ENCODE results near the gene KCNE3.
"Not testable (repeated sequence)": the region's sequence is repeated elsewhere in the genome, so short reads cannot be mapped to it uniquely, and the experiment has no call there.

Gene KCNE3

GRCh38 chr11:74447720-74448119 is 19.6 kb downstream of the KCNE3 start:
- H3K4me3 ChIP-seq (ENCODE audit: low read length) = no peak overlapping the region
- no peak for DNase-seq (ENCODE audit: low read depth, low spot score)

- no peak for DNase-seq (ENCODE audit: low read depth, low spot score)
- no peak overlapping the region for H3K4me3 ChIP-seq (ENCODE audit: low read length)
Measured at GRCh38 chr11:74446532-74446938, 20.8 kb downstream of the KCNE3 start.

- DNase-seq (ENCODE audit: low read depth, low spot score) = no peak
- no peak overlapping the region for H3K4me3 ChIP-seq (ENCODE audit: low read length)
Measured at GRCh38 chr11:74444173-74444826, 23.0 kb downstream of the KCNE3 start.

- DNase-seq (ENCODE audit: low read depth, low spot score) = no peak
- no peak overlapping the region for H3K4me3 ChIP-seq (ENCODE audit: low read length)
Measured at GRCh38 chr11:74443071-74443864, 24.1 kb downstream of the KCNE3 start.

GRCh38 chr11:74442636-74443035 is 24.7 kb downstream of the KCNE3 start:
- H3K4me3 ChIP-seq (ENCODE audit: low read length) = no peak overlapping the region

GRCh38 chr11:74438681-74439080 is 28.7 kb downstream of the KCNE3 start:
- no peak for DNase-seq (ENCODE audit: low read depth, low spot score)
- no peak overlapping the region for H3K4me3 ChIP-seq (ENCODE audit: low read length)

More at GRCh38 chr11:74442636-74443035, 24.7 kb downstream of the KCNE3 start:
- no peak for DNase-seq (ENCODE audit: low read depth, low spot score)

GRCh38 chr11:74437441-74438042 is 29.8 kb downstream of the KCNE3 start:
- no peak overlapping the region for H3K4me3 ChIP-seq (ENCODE audit: low read length)
- no peak for DNase-seq (ENCODE audit: low read depth, low spot score)

GRCh38 chr11:74434528-74434927 is 32.8 kb downstream of the KCNE3 start:
- no peak for DNase-seq (ENCODE audit: low read depth, low spot score)
- H3K4me3 ChIP-seq (ENCODE audit: low read length) = no peak overlapping the region

- DNase-seq (ENCODE audit: low read depth, low spot score) = no peak
- no peak overlapping the region for H3K4me3 ChIP-seq (ENCODE audit: low read length)
Measured at GRCh38 chr11:74429205-74429604, 38.1 kb downstream of the KCNE3 start.

- no peak for DNase-seq (ENCODE audit: low read depth, low spot score)
- no peak overlapping the region for H3K4me3 ChIP-seq (ENCODE audit: low read length)
Measured at GRCh38 chr11:74427384-74427886, 39.9 kb downstream of the KCNE3 start.

GRCh38 chr11:74425100-74425499 is 42.2 kb downstream of the KCNE3 start:
- no peak overlapping the region for H3K4me3 ChIP-seq (ENCODE audit: low read length)
- no peak for DNase-seq (ENCODE audit: low read depth, low spot score)

GRCh38 chr11:74418509-74418895 is 48.8 kb downstream of the KCNE3 start:
- no peak for DNase-seq (ENCODE audit: low read depth, low spot score)
- no peak overlapping the region for H3K4me3 ChIP-seq (ENCODE audit: low read length)

- no peak overlapping the region for H3K4me3 ChIP-seq (ENCODE audit: low read length)
- no peak for DNase-seq (ENCODE audit: low read depth, low spot score)
Measured at GRCh38 chr11:74417860-74418508, 49.4 kb downstream of the KCNE3 start.

GRCh38 chr11:74417379-74417804 is 50.0 kb downstream of the KCNE3 start:
- DNase-seq (ENCODE audit: low read depth, low spot score) = peak; percentile 96
- H3K4me3 ChIP-seq (ENCODE audit: low read length) = no peak overlapping the region

GRCh38 chr11:74416974-74417373 is 50.4 kb downstream of the KCNE3 start:
- H3K4me3 ChIP-seq (ENCODE audit: low read length); DNase-seq (ENCODE audit: low read depth, low spot score): not testable (repeated sequence)

GRCh38 chr11:74412733-74413359 is 54.5 kb downstream of the KCNE3 start:
- no peak for DNase-seq (ENCODE audit: low read depth, low spot score)
- no peak overlapping the region for H3K4me3 ChIP-seq (ENCODE audit: low read length)

GRCh38 chr11:74412321-74412720 is 55.0 kb downstream of the KCNE3 start:
- no peak for DNase-seq (ENCODE audit: low read depth, low spot score)

GRCh38 chr11:74409633-74410032 is 57.7 kb downstream of the KCNE3 start:
- DNase-seq (ENCODE audit: low read depth, low spot score) = no peak
- no peak overlapping the region for H3K4me3 ChIP-seq (ENCODE audit: low read length)

More at GRCh38 chr11:74412321-74412720, 55.0 kb downstream of the KCNE3 start:
- H3K4me3 ChIP-seq (ENCODE audit: low read length) = no peak overlapping the region
